ENCODE results near the gene EDC4. TPM values are rescaled to one million over a fixed set of nuclear protein-coding genes. Genes with fewer than 3 reads are reported as not detected.
"Not testable (repeated sequence)": the region's sequence is repeated elsewhere in the genome, so short reads cannot be mapped to it uniquely, and the experiment has no call there.

EDC4 gene
- polyA plus RNA-seq, 1 donor from 2014 or later = 66.0 TPM

DNA sequence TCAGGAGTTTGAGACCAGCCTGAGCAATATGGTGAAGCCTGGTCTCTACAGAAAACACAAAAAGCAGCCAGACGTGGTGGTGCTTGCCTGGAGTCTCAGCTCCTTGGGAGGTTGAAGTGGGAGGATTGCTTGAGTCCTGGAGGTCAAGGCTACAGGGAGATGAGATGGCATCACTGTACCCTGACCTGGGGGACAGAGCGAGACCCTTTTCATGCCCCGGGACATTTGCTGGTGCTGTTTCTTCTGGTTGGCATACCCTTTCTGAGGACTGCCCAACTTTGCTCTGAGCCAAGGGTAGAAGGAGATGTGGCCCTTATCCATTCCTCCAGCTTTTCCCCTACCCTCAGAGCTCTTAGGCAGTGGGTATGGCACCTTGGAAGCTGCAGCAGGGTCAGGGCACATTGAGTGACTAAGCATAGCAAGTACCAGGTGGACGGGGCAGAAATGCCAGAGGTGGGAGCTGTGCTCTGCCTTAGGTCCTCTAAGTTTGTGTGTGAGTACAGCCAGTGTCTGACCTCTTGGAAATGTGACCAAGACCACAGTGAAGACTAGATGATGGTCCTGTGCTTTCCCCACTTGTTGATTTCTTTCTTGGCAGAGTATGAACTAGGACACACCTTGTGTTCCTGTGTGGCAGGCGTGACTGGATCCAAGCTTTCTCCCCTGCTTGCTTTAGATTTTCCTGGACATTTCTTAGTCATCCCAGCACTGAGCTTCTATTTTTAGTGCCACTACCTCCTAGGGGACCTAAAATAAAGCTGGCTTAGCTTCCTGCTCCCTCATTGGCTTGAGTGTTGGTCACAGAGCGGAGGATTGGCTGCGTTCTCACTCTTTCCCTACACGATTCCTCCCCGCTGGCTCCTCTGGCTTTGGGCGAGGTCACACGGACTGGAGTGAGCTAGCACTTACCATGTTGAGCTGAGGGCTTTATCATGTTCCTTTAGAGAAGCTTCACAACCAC is 9.9 kb upstream of the EDC4 start:
- H3K79me2 ChIP-seq (replicated peaks; ENCODE audit: insufficient read depth, low read length) = peaks cover 25% of the 10 kb centered on the region
- no peaks in the 10 kb centered on the region for H3K9me2 ChIP-seq (ENCODE audit: insufficient read depth, low read length)
- no peak overlapping the region for H3K27ac ChIP-seq (ENCODE audit: low read length)
- H3K27me3 ChIP-seq (ENCODE audit: insufficient read depth, low read depth, low read length) = no peaks in the 10 kb centered on the region
- TF ChIP-seq TAF1 (IDR thresholded peaks at IDR 0.05; ENCODE audit: low read depth) (no peak), EZH2 (IDR thresholded peaks at IDR 0.05; ENCODE audit: borderline replicate concordance, insufficient read depth, low read length, poor library complexity, severe bottlenecking) (no peak), RAD21 (conservative IDR thresholded peaks at IDR 0.05) (no peak), EP300 (conservative IDR thresholded peaks at IDR 0.05; ENCODE audit: poor library complexity, severe bottlenecking) (no peak), SMC3 (conservative IDR thresholded peaks at IDR 0.05; ENCODE audit: poor library complexity) (no peak), POLR2AphosphoS5 (IDR thresholded peaks at IDR 0.05) (no peak), REST (IDR thresholded peaks at IDR 0.05; ENCODE audit: borderline replicate concordance) (no peak), MXI1 (conservative IDR thresholded peaks at IDR 0.05; ENCODE audit: poor library complexity, severe bottlenecking) (no peak)
- TF ChIP-seq, protein P1, sequence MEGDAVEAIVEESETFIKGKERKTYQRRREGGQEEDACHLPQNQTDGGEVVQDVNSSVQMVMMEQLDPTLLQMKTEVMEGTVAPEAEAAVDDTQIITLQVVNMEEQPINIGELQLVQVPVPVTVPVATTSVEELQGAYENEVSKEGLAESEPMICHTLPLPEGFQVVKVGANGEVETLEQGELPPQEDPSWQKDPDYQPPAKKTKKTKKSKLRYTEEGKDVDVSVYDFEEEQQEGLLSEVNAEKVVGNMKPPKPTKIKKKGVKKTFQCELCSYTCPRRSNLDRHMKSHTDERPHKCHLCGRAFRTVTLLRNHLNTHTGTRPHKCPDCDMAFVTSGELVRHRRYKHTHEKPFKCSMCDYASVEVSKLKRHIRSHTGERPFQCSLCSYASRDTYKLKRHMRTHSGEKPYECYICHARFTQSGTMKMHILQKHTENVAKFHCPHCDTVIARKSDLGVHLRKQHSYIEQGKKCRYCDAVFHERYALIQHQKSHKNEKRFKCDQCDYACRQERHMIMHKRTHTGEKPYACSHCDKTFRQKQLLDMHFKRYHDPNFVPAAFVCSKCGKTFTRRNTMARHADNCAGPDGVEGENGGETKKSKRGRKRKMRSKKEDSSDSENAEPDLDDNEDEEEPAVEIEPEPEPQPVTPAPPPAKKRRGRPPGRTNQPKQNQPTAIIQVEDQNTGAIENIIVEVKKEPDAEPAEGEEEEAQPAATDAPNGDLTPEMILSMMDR (IDR thresholded peaks at IDR 0.05; ENCODE audit: poor library complexity, severe bottlenecking) = no peak
- no peaks in the 10 kb centered on the region for H3K36me3 ChIP-seq (ENCODE audit: insufficient read depth, low read length)
- no peaks in the 10 kb centered on the region for H3K9me3 ChIP-seq (ENCODE audit: low read length)
- no peaks in the 10 kb centered on the region for H3F3A ChIP-seq (ENCODE audit: insufficient read depth, low read length, poor library complexity, severe bottlenecking)
- H2AFZ ChIP-seq (ENCODE audit: low read depth, low read length) = no peak overlapping the region
- H3K9ac ChIP-seq (ENCODE audit: low read length) = no peak overlapping the region
- H3K4me2 ChIP-seq (ENCODE audit: low read length) = no peak overlapping the region
- no peaks in the 10 kb centered on the region for H4K20me1 ChIP-seq (ENCODE audit: insufficient read depth)
- H3K4me3 ChIP-seq (ENCODE audit: low read length) = no peak overlapping the region

DNA sequence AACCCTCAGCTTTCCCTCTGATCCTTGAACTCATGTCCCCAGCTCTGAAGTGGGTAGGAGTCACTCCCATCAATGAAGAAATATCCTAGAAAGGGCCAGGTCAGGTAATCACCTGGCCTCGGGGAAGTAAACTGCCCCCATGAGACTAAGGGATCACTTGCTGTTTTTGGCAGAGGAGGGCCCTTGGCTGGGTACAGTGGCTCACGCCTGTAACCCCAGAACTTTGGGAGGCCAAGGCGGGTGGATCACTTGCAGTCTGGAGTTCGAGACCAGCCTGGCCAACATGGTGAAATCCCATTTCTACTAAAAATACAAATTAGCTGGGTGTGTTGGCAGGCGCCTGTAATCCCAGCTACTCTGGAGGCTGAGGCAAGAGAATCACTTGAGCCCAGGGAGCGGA is 8.8 kb upstream of the EDC4 start:
- not testable (repeated sequence) for H4K20me1 ChIP-seq (ENCODE audit: insufficient read depth); H3K9me3 ChIP-seq (ENCODE audit: low read length); H3K27ac ChIP-seq (ENCODE audit: low read length); H3K9ac ChIP-seq (ENCODE audit: low read length); H3K27me3 ChIP-seq (ENCODE audit: insufficient read depth, low read depth, low read length); H3K4me3 ChIP-seq (ENCODE audit: low read length); H3K9me2 ChIP-seq (ENCODE audit: insufficient read depth, low read length); H3K4me2 ChIP-seq (ENCODE audit: low read length); H3F3A ChIP-seq (ENCODE audit: insufficient read depth, low read length, poor library complexity, severe bottlenecking); H3K36me3 ChIP-seq (ENCODE audit: insufficient read depth, low read length); H2AFZ ChIP-seq (ENCODE audit: low read depth, low read length)
- H3K79me2 ChIP-seq (replicated peaks; ENCODE audit: insufficient read depth, low read length) = peaks cover 14% of the 10 kb centered on the region

Measured in neural cell (in vitro differentiated cells).